ENCODE results near the gene PACRG. TPM values are rescaled to one million over a fixed set of nuclear protein-coding genes. Genes with fewer than 3 reads are reported as not detected.

The PACRG gene
- total RNA-seq, 2 experiments from 2014 or later: not detected

- no peaks in the 10 kb centered on the region for H4K20me1 ChIP-seq (ENCODE audit: insufficient read depth, low read length)
- no peak overlapping the region for H3K27ac ChIP-seq (ENCODE audit: low read depth, low read length, poor library complexity, severe bottlenecking)
- DNase-seq (ENCODE audit: low spot score): no peak
- intact Hi-C loops (cut with micrococcal nuclease; ENCODE audit: unreplicated experiment): no loop called here
- no peak overlapping the region for H3K4me3 ChIP-seq (ENCODE audit: low read depth, low read length, poor library complexity, severe bottlenecking)
- no peaks in the 10 kb centered on the region for H3K9me2 ChIP-seq (ENCODE audit: insufficient read depth, low read length)
- ChIA-PET POLR2A (no interaction called here), CTCF (ENCODE audit: unreplicated experiment) (no interaction called here)
- no peak overlapping the region for H2AFZ ChIP-seq (ENCODE audit: low read length)
- TF ChIP-seq EZH2phosphoT487 (IDR thresholded peaks at IDR 0.05; ENCODE audit: borderline replicate concordance, low read depth, low read length) (no peak), CTCF (conservative IDR thresholded peaks at IDR 0.05; ENCODE audit: low read length) (no peak)
- no peak overlapping the region for H3K4me2 ChIP-seq (ENCODE audit: low read length)
- no peaks in the 10 kb centered on the region for H3K36me3 ChIP-seq (ENCODE audit: insufficient read depth, low read length)
- no peaks in the 10 kb centered on the region for H3K4me1 ChIP-seq (ENCODE audit: insufficient read depth, low read length, poor library complexity, severe bottlenecking)
- no peaks in the 10 kb centered on the region for H3K9me3 ChIP-seq (ENCODE audit: low read length)
- H3K79me2 ChIP-seq (ENCODE audit: insufficient read depth, low read depth, low read length): no peaks in the 10 kb centered on the region
- no TSS peak for BruUV-seq (replicated peaks)
Measured at GRCh38 chr6:163323705-163324104, 595.9 kb downstream of the PACRG start.

GRCh38 chr6:163324326-163324687 lies 596.5 kb downstream of the PACRG start:
- no peak overlapping the region for H3K27ac ChIP-seq (ENCODE audit: low read depth, low read length, poor library complexity, severe bottlenecking)
- BruUV-seq (replicated peaks): no TSS peak
- no peaks in the 10 kb centered on the region for H3K36me3 ChIP-seq (ENCODE audit: insufficient read depth, low read length)
- ChIA-PET CTCF (ENCODE audit: unreplicated experiment) (no interaction called here), POLR2A (interaction anchor here (0.6 kb wide), 1 partner anchor 8 kb away, joined by 3 read pairs; no protein-coding TSS in a partner anchor)
- H3K9me2 ChIP-seq (ENCODE audit: insufficient read depth, low read length): no peaks in the 10 kb centered on the region
- H3K4me1 ChIP-seq (ENCODE audit: insufficient read depth, low read length, poor library complexity, severe bottlenecking): no peaks in the 10 kb centered on the region
- no peak for DNase-seq (ENCODE audit: low spot score)
- H3K9me3 ChIP-seq (ENCODE audit: low read length): no peaks in the 10 kb centered on the region
- TF ChIP-seq CTCF (conservative IDR thresholded peaks at IDR 0.05; ENCODE audit: low read length) (no peak), EZH2phosphoT487 (IDR thresholded peaks at IDR 0.05; ENCODE audit: borderline replicate concordance, low read depth, low read length) (no peak)
- H2AFZ ChIP-seq (ENCODE audit: low read length): no peak overlapping the region
- intact Hi-C loops (cut with micrococcal nuclease; ENCODE audit: unreplicated experiment): no loop called here
- no peaks in the 10 kb centered on the region for H4K20me1 ChIP-seq (ENCODE audit: insufficient read depth, low read length)
- H3K79me2 ChIP-seq (ENCODE audit: insufficient read depth, low read depth, low read length): no peaks in the 10 kb centered on the region
- H3K4me2 ChIP-seq (ENCODE audit: low read length): no peak overlapping the region
- no peak overlapping the region for H3K4me3 ChIP-seq (ENCODE audit: low read depth, low read length, poor library complexity, severe bottlenecking)

GRCh38 chr6:163324688-163325389 lies 597.1 kb downstream of the PACRG start:
- H3K36me3 ChIP-seq (ENCODE audit: insufficient read depth, low read length): no peaks in the 10 kb centered on the region
- no peaks in the 10 kb centered on the region for H3K9me3 ChIP-seq (ENCODE audit: low read length)
- intact Hi-C loops (cut with micrococcal nuclease; ENCODE audit: unreplicated experiment): no loop called here
- ChIA-PET CTCF (ENCODE audit: unreplicated experiment) (no interaction called here), POLR2A (interaction anchor here (0.6 kb wide), 2 partner anchors 9 to 252 kb away, joined by 3 to 4 read pairs; no protein-coding TSS in a partner anchor)
- no TSS peak for BruUV-seq (replicated peaks)
- H3K4me2 ChIP-seq (ENCODE audit: low read length): no peak overlapping the region
- H3K9me2 ChIP-seq (ENCODE audit: insufficient read depth, low read length): no peaks in the 10 kb centered on the region
- H4K20me1 ChIP-seq (ENCODE audit: insufficient read depth, low read length): no peaks in the 10 kb centered on the region
- H3K4me1 ChIP-seq (ENCODE audit: insufficient read depth, low read length, poor library complexity, severe bottlenecking): no peaks in the 10 kb centered on the region
- TF ChIP-seq CTCF (conservative IDR thresholded peaks at IDR 0.05; ENCODE audit: low read length) (no peak), EZH2phosphoT487 (IDR thresholded peaks at IDR 0.05; ENCODE audit: borderline replicate concordance, low read depth, low read length) (no peak)
- H2AFZ ChIP-seq (ENCODE audit: low read length): no peak overlapping the region
- no peak overlapping the region for H3K4me3 ChIP-seq (ENCODE audit: low read depth, low read length, poor library complexity, severe bottlenecking)
- H3K79me2 ChIP-seq (ENCODE audit: insufficient read depth, low read depth, low read length): no peaks in the 10 kb centered on the region
- H3K27ac ChIP-seq (ENCODE audit: low read depth, low read length, poor library complexity, severe bottlenecking): no peak overlapping the region
- DNase-seq (ENCODE audit: low spot score): no peak

All from OCI-LY7 (cell line).